PC-9 (cell line): Measurements from ENCODE around the gene ANKDD1B.

ENCODE experiments used
- CTCF ChIP-seq: fragments of 200-600 bp; sonication (generic); conservative IDR thresholded peaks from 2 replicates; pipeline ENCODE4 v1.6.1; 2017; ENCODE audit warnings: mixed run types, antibody characterized with exemption, mild to moderate bottlenecking, moderate library complexity
- EZH2 ChIP-seq: fragments of 200-600 bp; sonication (generic); IDR thresholded peaks from 2 replicates; pipeline ENCODE4 v1.8.0; 2017; ENCODE audit warnings: antibody characterized with exemption, low read depth

- TF ChIP-seq CTCF (peak; percentile 60), EZH2 (no peak)
Measured at GRCh38 chr5:75584641-75585040, 26.6 kb upstream of the ANKDD1B start.
